ENCODE data around the gene RAB11FIP5.

RAB11FIP5 gene

DNA sequence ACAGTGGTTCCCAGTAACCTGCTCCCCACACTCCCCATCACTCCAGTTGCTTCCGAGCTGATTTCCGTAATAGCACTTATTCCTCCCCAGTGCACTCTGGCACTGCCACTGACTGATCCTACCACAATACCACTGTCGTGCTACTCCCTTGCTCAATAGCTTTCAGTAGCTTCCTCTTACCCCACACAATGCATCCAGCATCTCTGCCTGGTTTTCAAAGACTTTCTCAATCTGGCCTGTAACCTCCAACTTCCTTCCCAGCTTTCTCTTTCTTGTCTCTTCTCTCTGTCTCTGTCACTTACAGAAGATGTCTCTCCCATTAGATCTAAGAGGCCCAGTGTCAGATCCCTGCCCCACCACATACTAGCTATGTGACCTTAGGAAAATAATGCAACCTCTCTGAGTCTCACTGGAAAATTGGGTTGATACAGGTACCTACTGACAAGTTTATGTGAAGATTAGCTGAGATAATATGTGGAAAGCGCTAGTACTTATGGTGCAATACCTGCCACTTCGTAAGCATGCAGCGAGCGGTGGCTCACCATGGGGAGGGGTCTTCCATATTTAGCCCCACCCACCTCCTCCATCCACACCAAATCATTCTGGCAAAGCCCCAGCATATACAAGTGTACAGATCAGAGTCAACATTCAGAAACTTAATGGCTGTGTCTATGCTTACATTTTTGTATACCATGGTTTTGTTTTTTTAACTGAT is 77.9 kb downstream of the RAB11FIP5 start:
- DNase-seq (ENCODE audit: low read depth in 3 of 3): no peak

DNA sequence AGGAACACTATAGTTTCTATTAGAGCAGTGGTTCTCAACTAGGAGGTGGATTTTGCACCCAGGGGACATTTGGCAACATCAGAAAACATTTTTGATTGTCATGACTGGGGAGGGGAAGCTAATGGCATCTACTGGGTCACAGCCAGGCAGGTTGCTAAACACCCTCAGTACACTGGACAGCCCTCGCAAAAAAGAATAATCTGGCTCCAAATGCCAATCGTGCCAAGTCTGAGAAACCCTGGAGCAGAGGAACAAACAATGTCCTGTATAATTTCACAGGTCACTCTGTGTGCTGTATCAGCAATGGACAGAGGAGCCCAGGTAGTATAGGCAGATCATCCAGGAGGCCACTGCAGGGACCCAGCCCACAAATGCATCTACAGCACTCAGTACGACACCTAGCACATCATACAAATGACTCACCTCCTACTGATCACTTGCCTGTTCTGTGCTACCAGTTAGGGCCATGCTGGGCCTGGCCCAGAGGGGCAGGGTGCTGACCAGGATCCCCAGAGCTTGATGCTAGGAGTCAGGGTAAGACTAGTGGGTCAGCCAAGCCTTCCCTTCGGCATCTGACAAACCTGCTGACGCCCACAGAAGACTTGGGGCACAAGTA is 78.9 kb downstream of the RAB11FIP5 start:
- no peak for DNase-seq (ENCODE audit: low read depth in 3 of 3)

DNA sequence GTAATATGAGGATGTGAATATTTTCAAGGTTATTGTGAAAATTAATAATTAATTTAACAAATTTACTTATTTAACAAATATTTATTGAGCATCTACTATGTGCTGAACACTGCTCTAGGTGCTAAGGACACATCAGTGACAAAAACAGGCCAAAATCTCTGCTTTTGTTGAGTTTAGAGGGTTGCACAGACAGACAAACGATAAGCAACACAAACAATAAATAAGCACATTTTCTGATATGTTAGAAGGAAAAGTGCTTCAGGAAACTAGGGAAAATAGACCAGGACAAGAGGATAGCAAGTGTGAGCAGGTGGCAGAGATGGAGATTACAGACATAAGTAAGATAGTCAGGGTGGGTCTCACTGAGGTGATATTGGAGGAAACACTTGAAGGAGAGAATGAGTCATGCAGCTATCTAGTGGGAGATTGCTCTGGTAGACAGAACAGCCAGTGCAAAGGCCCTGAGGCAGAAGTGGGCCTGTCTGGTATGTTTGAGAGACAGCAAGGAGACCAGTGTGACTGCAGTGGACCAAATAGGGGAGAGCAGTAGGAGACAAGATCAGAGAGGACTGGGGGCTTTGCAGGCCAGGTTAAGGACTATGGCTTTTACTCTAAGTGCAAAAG is 79.5 kb downstream of the RAB11FIP5 start:
- no peak for DNase-seq (ENCODE audit: low read depth in 3 of 3)

DNA sequence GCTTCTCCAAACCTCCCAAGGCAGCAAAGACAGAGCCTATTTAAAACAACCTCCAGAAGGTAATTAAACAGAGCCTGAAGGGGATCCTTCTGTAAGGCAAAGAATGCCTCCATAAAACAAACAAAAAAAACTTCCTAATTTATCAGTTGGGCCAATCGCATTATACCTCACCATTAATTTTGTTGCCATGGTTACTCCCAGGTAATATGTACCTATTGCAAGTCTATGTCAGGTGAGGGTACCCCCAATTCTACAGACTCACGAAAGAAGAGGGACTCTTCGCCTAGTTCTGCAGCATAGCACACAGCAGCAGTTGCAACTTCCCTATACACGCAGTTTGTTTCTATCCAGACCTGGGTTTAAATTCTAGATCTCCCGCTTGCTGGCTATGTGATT is 80.0 kb downstream of the RAB11FIP5 start:
- no peak for DNase-seq (ENCODE audit: low read depth in 3 of 3)

DNA sequence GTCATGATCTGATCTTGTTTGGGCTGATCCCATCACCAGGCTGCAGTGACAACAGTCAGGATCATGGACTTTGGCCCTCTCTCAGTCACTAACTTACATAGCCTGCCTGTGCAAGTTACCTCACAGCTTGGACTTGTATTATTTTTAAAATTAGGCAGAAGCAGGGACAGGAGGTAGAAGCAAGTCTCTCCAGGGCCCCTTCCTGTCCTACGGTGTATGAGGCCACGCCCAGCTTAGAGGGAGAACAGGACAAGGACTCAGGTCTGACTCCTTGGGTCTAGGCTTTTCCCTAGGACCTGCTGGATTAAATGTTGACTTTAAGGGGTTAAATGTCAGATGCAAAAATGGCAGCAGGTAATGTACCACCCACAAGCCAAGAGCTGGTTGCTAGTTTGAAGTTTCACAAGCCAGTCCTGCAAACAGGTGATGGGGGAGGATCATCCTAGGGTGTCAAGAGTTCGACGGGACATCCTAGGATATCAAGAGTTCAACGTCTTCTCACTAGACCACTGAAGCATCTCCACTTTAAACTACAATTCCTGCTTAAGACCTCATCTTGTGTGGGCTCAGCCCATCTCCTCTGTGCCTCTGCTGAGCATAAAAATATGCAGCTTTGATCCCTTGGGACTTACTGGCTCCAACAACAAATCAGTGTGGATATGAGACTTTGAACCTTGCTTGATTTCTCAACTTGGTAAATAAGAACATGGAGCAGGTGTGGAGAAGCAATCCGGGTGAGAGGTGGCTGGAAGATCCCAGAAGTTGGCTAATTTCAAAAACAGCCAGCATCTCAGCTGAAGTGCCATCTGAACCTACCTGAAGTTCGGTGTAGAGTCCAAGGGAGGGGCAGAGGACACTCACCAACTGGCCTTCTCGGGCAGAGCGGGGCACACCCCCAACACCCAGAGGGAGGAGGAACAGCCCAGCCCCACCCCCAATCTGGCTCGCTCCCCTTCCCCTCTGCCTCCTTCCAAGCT is 80.7 kb downstream of the RAB11FIP5 start:
- no peak for DNase-seq (ENCODE audit: low read depth in 3 of 3)

DNA sequence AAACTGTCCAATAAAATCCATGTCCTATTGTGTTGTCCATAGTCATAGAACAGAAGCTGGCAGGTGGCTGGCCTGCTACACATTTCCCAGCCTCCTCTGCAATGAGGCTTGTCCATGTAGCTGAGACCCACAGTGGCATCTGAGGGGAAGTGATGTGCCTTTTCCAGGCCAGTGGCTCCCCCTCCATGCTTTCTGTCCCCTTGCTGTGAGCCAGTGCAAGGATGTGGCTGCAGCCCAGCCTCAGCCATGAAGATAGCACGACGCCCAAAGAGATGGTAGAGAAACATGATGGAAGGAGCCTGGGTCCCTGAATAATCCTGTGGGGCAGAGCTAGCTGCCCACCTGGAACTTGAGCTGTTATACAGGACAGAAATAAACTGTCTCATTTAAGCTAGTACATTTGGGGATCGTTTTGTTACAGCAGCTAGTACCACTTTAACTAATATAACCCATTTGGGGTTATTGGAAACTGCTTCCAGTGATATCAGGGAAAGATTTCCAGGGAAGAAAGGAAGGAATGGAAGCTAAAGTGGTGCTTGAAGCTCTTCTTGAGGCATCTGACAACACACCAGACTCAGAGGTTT is 81.6 kb downstream of the RAB11FIP5 start:
- no peak for DNase-seq (ENCODE audit: low read depth in 3 of 3)

DNA sequence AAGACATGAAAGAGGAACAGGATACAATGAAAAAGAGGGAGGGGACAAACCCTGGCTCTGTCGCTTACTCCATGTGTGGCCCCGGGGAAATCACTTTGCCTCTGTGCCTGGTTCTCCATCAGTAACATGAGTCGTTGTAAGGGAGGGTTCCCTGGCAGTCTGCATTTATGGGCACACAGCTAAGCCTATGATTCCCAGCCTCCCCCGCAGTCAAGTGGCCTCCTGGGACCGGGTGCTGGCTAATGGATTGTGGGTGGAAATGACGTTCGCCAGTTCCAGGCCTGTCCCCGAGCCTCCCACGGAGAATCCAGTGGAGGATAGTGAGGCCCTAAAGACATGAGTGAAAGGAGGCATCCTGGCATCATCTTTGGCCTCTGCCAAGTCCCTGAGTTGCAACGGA is 83.9 kb downstream of the RAB11FIP5 start:
- no peak for DNase-seq (ENCODE audit: low read depth in 3 of 3)

DNA sequence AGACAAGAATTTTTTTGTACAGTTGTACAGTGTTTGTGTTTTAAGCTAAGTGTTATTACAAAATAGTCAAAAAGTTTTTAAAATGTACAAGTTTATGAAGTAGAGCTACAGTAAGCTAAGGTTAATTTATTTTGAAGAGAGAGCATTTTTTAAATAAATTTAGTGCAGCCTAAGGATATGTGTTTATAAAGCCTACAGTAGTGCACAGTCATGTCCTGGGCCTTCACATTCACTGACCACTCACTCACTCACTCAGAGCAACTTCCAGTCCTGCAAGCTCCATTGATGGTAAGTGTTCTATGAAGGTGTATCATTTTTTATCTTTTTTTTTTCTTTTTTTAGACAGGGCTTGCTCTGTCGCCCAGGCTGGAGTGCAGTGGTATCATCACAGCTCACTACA is 85.4 kb downstream of the RAB11FIP5 start:
- no peak for DNase-seq (ENCODE audit: low read depth in 3 of 3)

DNA sequence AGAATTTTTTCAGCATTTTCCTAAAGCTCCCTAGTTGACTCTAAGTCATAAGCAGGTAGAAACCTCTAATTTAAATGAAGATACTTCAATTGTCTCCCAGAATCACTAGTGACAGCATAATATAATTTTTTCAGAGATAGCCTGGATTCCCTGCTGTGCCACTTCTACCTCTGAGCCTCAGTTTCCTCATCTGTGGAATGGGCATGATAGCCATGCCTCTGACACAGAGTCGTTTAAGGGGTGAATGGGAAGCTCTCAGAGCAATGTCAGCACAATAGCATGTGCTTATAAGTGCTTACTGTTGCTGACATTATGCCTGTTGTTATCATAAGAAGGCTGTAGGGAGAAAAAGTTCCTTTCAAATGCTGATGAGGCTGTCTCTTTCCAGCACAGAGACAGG is 89.3 kb downstream of the RAB11FIP5 start:
- DNase-seq (ENCODE audit: low read depth in 3 of 3): no peak
